ENCODE results near the gene PAX6.

The PAX6 gene

DNA sequence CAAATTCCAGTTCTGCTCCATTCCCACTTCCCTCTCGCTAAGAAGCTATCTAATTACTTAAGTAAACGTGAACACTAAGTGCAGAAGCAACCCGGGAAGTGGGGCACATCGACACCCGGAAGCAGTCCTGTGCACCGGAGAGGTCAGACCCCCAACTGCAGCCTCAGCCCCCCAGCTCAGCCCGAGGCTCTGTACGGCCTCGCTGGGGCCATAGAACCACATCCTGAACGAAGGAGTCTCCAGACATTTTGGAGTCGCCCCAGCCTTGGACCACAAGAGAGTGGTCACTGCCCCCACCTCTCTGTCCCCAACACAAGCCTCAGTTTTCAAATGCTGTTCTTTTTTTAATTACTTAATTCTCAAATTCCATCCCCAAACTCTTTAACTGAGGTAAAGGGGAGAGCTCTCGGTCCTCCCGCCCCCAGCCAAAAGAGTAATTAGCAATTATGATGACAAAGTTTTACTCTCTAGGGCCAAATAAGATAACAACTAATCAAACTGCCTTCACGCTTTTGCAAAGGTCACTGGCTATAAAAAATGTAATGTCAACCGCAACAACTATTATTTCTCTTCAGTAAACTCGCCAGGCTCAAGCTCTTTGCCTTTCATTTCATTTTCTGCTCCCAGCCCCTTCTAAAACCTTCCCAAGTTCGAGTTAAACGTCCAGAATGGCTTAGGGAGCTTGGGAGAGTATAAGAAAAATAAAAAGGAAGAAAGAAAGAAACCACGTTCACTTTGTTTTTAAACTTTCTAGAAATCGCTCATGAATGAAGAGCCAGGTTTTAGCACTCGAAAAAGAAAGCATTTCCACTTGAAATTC is 2.2 kb downstream of the PAX6 start:
- H3K9me3 ChIP-seq (ENCODE audit: control insufficient read depth, low read length), result no peaks in the 10 kb centered on the region
- H3K4me3 ChIP-seq (ENCODE audit: insufficient read depth, low read depth, low read length), result peak overlapping the region; percentile 67
- H3K4me1 ChIP-seq (ENCODE audit: control insufficient read depth, insufficient read depth, low read length), result peaks cover 48% of the 10 kb centered on the region
- 1 to 3% methylated on average over 21 of the region's 21 CpGs for WGBS, 2 experiments
- peaks cover 100% of the 10 kb centered on the region for H3K27me3 ChIP-seq (ENCODE audit: control insufficient read depth, insufficient read depth, low read length, poor library complexity, severe bottlenecking)
- no peaks in the 10 kb centered on the region for H3K36me3 ChIP-seq (ENCODE audit: control insufficient read depth, insufficient read depth, low read length)
- H3K27ac ChIP-seq (ENCODE audit: insufficient read depth, low read depth, low read length, poor library complexity, severe bottlenecking), result no peak overlapping the region

DNA sequence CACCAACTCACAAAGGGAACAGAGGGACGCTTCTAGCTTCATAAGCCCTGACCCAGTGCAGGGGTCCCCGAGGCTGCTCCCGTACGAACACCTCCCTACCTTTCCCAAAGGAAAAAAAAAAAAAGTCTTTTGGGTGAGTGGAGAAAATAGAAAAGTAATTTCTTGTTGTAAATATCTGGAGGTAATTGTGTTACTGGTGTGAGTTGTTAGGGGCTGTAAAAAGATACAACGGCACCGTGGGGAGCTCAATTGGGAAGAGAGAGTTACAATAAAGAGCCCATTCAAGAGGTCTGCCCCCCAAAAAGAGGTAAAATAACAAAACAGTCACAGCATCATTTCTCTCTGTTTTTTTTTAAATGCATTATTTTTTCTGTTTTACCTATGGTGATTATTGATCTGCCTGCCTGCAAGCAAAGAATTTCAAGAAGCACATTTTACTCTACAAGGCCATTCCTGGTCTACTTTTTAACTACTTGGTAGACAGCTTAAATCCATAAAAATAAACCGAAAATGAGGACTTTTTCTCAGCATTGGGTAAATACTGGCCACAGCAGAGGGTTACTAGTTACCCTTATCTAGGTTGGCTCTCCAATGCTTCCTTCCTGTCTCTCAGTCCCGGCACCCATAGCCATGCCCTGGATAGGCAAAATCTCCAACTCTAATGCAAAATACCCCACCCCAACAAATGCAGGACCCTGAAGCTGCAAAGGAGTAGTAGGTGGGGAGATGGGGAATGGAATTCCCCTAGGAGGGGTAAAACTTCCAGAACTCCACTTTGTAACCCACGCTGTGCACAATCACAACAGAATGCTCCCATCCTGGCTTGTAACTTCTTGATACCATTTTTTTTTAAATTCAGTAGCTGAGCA is 3.1 kb downstream of the PAX6 start:
- Histone ChIP-seq H3K4me3 (ENCODE audit: insufficient read depth, low read depth, low read length) (peak overlapping the region; percentile 67), H3K27me3 (ENCODE audit: control insufficient read depth, insufficient read depth, low read length, poor library complexity, severe bottlenecking) (peaks cover 100% of the 10 kb centered on the region), H3K36me3 (ENCODE audit: control insufficient read depth, insufficient read depth, low read length) (no peaks in the 10 kb centered on the region), H3K27ac (ENCODE audit: insufficient read depth, low read depth, low read length, poor library complexity, severe bottlenecking) (no peak overlapping the region), H3K4me1 (ENCODE audit: control insufficient read depth, insufficient read depth, low read length) (peaks cover 45% of the 10 kb centered on the region), H3K9me3 (ENCODE audit: control insufficient read depth, low read length) (no peaks in the 10 kb centered on the region)
- 3% methylated on average over 7 to 9 of the region's 9 CpGs for WGBS, 2 experiments

DNA sequence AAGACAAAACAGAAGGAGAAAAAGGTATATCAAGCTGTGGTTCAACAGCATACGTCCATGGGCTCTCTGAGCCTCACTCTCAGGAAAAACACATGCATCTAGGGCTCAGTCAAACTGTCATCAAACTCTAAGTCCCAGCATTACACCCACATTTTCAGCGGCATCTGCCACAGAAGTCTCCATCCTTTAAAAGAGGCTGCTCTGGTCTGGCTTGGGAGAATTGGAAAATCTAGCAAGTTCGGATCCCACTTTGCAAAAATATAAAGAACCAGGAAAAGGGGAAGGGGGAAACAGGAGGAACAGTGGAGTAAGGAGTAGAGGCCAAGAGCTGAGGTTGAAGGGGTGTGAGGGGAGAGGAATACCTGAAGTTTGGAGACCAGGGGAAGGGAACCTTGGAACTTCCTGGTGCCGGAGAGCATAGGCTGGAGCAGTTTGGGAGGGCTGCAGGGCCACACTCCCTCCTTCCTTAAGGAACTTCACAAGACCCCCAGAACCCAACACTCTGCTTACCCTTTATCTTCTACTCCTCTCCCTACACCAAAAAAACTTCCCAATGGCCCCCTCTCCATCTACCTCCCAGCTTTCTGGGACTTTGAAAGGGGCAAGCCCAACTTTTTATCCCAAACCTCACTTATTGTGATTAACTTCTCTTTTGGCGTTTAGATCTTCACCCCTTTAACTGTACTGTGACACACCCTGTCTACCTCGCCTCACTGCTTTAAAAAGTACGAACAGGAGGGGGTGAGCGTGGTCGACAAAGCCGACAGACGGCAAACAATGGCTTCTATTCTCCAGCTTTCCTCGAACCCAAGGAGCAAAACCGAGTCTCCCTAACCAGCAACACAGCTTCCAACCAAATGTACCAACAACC is 4.0 kb downstream of the PAX6 start:
- H3K36me3 ChIP-seq (ENCODE audit: control insufficient read depth, insufficient read depth, low read length), result no peaks in the 10 kb centered on the region
- WGBS, 2 experiments, result 5 to 6% methylated on average over 13 of the region's 13 CpGs
- H3K27me3 ChIP-seq (ENCODE audit: control insufficient read depth, insufficient read depth, low read length, poor library complexity, severe bottlenecking), result peaks cover 100% of the 10 kb centered on the region
- H3K27ac ChIP-seq (ENCODE audit: insufficient read depth, low read depth, low read length, poor library complexity, severe bottlenecking), result no peak overlapping the region
- no peaks in the 10 kb centered on the region for H3K9me3 ChIP-seq (ENCODE audit: control insufficient read depth, low read length)
- peaks cover 37% of the 10 kb centered on the region for H3K4me1 ChIP-seq (ENCODE audit: control insufficient read depth, insufficient read depth, low read length)
- peak overlapping the region; percentile 67 for H3K4me3 ChIP-seq (ENCODE audit: insufficient read depth, low read depth, low read length)

DNA sequence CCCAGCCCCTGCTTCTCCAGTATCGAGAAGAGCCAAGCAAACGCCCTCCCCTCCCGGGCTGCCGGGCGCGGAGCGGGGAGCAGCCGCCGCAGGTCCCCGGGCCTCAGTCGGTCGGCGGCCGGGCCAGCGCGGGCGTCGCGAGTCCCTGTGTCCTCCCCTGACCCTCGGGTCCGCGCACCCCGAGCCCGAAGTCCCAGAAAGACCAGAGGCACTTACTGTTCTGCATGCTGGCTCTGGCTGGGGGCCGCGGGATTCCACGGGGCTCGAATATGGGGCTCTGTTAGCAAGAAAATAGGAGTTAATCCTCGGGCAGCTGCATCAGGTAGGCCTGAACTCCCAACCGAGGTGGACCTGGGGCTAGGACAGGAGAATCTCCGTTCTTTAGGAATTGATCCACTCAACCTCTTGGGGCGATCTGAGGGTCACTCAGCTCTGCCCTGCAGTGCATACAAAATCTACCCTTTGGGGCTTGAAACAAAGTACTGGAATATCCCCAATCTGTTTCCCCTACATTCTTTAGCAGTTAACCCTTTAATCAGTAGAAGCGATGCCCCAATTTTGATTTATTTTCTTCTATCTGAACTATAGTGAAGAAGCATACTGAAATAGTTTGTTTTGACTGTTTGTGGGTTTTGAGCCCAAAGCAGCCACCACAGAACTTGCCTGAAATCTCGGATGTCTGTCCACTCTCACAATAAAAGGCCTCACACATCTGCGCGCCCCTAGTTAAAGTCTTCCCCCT is 4.8 kb downstream of the PAX6 start:
- 5% methylated on average over 36 of the region's 36 CpGs for WGBS, 2 experiments
- Histone ChIP-seq H3K4me1 (ENCODE audit: control insufficient read depth, insufficient read depth, low read length) (peaks cover 36% of the 10 kb centered on the region), H3K27ac (ENCODE audit: insufficient read depth, low read depth, low read length, poor library complexity, severe bottlenecking) (no peak overlapping the region), H3K4me3 (ENCODE audit: insufficient read depth, low read depth, low read length) (peak overlapping the region; percentile 67), H3K9me3 (ENCODE audit: control insufficient read depth, low read length) (no peaks in the 10 kb centered on the region), H3K36me3 (ENCODE audit: control insufficient read depth, insufficient read depth, low read length) (no peaks in the 10 kb centered on the region), H3K27me3 (ENCODE audit: control insufficient read depth, insufficient read depth, low read length, poor library complexity, severe bottlenecking) (peaks cover 100% of the 10 kb centered on the region)

DNA sequence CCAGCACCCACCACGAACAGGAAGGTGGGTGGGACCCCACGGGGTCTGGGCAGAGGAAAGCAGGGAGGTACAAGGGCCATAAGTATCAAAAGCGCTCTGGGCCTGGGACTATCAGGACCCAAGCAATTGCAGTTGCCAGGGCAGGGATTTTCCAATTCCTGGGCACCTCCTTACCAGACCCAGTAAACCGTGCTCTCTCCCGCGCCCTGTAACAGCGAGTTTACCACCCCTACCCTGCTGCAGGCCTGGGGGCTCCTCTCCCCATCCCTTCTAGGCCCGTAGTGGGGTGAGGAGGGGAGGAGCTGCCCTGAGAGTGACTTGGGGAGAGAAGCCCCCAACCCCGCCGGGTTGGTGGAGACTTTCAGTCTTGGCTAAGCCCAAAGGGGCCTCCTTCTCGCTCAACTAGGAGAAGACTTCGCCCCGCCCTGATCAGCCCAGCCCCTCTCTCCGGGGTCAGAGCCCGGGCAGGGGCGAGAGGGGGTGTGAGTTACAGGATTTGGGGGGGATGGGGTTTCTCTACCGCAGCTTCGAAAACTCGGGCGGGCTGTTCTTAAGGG is 5.4 kb downstream of the PAX6 start:
- Histone ChIP-seq H3K4me1 (ENCODE audit: control insufficient read depth, insufficient read depth, low read length) (peaks cover 36% of the 10 kb centered on the region), H3K9me3 (ENCODE audit: control insufficient read depth, low read length) (no peaks in the 10 kb centered on the region), H3K36me3 (ENCODE audit: control insufficient read depth, insufficient read depth, low read length) (peaks cover 4% of the 10 kb centered on the region), H3K4me3 (ENCODE audit: insufficient read depth, low read depth, low read length) (peak overlapping the region; percentile 67), H3K27ac (ENCODE audit: insufficient read depth, low read depth, low read length, poor library complexity, severe bottlenecking) (no peak overlapping the region), H3K27me3 (ENCODE audit: control insufficient read depth, insufficient read depth, low read length, poor library complexity, severe bottlenecking) (peaks cover 100% of the 10 kb centered on the region)
- WGBS, 2 experiments, result 2 to 3% methylated on average over 20 of the region's 20 CpGs

DNA sequence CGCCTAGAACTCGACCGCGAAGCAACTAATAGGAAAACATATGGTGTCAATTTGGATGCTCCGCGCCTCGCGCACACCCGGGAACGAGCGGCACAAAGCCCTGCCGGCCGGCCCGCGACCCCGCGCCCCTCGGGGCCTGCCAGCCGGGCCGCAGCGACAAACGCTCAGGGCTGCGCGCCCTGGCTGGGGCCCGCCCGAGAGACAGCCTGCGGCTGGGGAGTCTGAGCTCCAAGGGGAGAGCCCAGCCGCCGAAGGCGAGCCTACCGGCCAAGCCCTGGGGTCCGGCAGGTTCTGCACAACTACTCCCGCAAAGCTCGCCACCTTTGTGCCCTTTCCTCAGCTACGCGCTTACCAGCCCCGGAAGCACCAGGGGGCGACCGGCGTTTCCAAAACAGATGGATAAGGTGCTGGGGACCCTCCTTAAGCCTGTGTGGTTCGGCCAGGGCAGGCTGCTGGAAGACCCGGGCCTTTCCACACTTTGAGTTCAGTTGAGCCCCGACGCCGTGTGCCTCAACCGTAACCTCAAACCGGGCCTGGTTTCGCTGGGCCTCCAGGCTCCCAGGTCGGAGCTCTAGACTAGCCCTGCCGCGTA is 6.0 kb downstream of the PAX6 start:
- peak overlapping the region; percentile 67 for H3K4me3 ChIP-seq (ENCODE audit: insufficient read depth, low read depth, low read length)
- no peak overlapping the region for H3K27ac ChIP-seq (ENCODE audit: insufficient read depth, low read depth, low read length, poor library complexity, severe bottlenecking)
- peaks cover 100% of the 10 kb centered on the region for H3K27me3 ChIP-seq (ENCODE audit: control insufficient read depth, insufficient read depth, low read length, poor library complexity, severe bottlenecking)
- H3K9me3 ChIP-seq (ENCODE audit: control insufficient read depth, low read length), result no peaks in the 10 kb centered on the region
- H3K36me3 ChIP-seq (ENCODE audit: control insufficient read depth, insufficient read depth, low read length), result peaks cover 5% of the 10 kb centered on the region
- H3K4me1 ChIP-seq (ENCODE audit: control insufficient read depth, insufficient read depth, low read length), result peaks cover 37% of the 10 kb centered on the region
- 1 to 2% methylated on average over 51 of the region's 51 CpGs for WGBS, 2 experiments

DNA sequence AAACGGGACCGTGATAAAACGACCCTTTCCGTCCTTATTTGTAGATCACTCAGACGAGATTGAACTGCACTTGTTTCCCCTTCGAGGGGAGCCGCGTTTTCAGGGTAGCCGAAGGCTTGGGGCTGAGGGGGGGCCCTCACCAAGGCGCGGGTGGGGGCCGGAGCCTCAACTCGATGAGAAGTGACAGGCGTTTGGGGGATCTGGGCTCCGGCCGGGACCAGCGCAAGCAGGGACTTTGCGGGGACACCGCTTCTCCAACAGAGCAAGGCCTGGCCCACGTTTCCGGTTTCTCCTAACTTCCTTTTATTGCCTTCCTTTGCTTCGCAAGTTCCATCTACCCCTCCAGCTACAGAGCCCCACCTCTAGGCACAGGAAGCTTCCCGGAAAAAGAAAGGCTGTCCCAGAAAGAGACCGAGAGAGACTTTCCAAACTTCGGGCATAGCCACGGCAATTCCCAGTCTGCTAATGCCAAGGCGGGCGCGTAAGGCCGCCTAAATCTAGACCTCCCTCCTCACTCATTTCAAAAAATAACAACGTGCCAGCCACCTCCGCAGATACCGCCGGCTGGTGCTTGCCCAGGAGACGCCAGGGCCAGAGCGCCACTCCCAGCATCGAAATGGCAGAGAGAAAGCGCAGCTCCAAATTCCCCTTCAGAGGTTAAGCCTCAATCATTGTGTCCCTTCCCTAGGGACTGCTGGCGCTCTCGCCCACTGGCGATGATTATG is 6.6 kb downstream of the PAX6 start:
- Histone ChIP-seq H3K36me3 (ENCODE audit: control insufficient read depth, insufficient read depth, low read length) (peaks cover 5% of the 10 kb centered on the region), H3K27me3 (ENCODE audit: control insufficient read depth, insufficient read depth, low read length, poor library complexity, severe bottlenecking) (peaks cover 100% of the 10 kb centered on the region), H3K9me3 (ENCODE audit: control insufficient read depth, low read length) (no peaks in the 10 kb centered on the region), H3K27ac (ENCODE audit: insufficient read depth, low read depth, low read length, poor library complexity, severe bottlenecking) (no peak overlapping the region), H3K4me1 (ENCODE audit: control insufficient read depth, insufficient read depth, low read length) (peaks cover 40% of the 10 kb centered on the region), H3K4me3 (ENCODE audit: insufficient read depth, low read depth, low read length) (peak overlapping the region; percentile 67)
- WGBS, 2 experiments, result 2% methylated on average over 41 of the region's 41 CpGs

DNA sequence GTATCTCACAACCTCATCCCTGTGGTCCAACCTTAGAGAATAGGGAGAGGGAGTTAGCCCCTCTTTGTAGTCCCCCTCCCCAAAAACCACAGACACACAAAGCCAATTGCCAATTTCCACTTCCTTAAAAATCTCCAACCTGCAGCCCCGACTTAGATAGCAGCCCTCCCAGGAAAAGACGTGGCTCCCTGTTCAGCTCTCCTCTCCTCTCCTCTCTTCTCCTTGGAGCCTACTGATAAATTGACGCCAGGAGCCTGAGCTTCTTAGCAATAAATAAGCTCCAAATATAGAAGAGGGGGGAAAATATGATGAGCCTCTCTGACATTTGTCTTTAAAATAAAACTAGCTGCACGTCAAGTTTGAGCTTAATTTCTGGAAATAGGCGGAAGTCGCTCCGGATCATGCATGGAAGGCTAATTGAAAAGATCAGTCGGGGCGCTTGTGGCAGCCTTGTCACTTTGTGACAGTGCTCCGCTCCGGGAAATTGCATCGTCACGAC is 7.3 kb downstream of the PAX6 start:
- Histone ChIP-seq H3K4me3 (ENCODE audit: insufficient read depth, low read depth, low read length) (peak overlapping the region; percentile 67), H3K27ac (ENCODE audit: insufficient read depth, low read depth, low read length, poor library complexity, severe bottlenecking) (no peak overlapping the region), H3K36me3 (ENCODE audit: control insufficient read depth, insufficient read depth, low read length) (peaks cover 5% of the 10 kb centered on the region), H3K27me3 (ENCODE audit: control insufficient read depth, insufficient read depth, low read length, poor library complexity, severe bottlenecking) (peaks cover 100% of the 10 kb centered on the region), H3K9me3 (ENCODE audit: control insufficient read depth, low read length) (no peaks in the 10 kb centered on the region), H3K4me1 (ENCODE audit: control insufficient read depth, insufficient read depth, low read length) (peaks cover 37% of the 10 kb centered on the region)
- 2% methylated on average over 12 to 13 of the region's 13 CpGs for WGBS, 2 experiments

Measured in ectodermal cell (in vitro differentiated cells).